ENCODE measurements around the gene DNAH8.
"Not testable (repeated sequence)": the region's sequence is repeated elsewhere in the genome, so short reads cannot be mapped to it uniquely, and the experiment has no call there.

The DNAH8 gene

DNA sequence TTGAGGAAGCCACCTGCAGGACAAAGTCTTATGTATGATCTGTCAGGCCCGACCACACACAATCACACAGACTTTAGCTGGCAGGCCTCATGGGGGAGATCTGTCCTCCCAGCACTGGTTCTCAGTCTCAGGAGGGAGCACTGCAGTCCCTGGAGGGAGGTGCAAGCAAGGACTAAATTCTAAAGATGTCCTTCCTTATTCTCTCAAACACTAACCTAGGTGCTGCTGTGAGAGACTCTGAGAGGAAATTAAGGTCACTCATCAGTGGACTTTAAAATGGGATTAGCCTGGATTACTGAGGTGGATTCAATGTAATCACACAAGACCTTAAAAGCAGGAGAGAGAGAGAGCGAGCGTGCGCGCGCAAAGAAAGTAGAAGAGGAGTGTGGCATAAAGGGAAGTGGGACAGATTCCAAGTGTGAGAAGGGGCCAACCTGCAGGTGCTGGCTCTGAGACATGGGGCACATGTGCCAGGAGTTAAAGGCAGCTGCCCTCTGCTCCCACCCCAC is 26.5 kb upstream of the DNAH8 start:
- Mint-ChIP-seq H3K27me3 (no peaks in the 10 kb centered on the region), H3K27ac (no peak overlapping the region), H3K4me1 (peaks cover 4% of the 10 kb centered on the region), H3K9me3 (no peaks in the 10 kb centered on the region), H3K4me3 (no peak overlapping the region), H3K36me3 (peaks cover 13% of the 10 kb centered on the region)
- DNase-seq = no peak
- CTCF ChIA-PET = no interaction called here

DNA sequence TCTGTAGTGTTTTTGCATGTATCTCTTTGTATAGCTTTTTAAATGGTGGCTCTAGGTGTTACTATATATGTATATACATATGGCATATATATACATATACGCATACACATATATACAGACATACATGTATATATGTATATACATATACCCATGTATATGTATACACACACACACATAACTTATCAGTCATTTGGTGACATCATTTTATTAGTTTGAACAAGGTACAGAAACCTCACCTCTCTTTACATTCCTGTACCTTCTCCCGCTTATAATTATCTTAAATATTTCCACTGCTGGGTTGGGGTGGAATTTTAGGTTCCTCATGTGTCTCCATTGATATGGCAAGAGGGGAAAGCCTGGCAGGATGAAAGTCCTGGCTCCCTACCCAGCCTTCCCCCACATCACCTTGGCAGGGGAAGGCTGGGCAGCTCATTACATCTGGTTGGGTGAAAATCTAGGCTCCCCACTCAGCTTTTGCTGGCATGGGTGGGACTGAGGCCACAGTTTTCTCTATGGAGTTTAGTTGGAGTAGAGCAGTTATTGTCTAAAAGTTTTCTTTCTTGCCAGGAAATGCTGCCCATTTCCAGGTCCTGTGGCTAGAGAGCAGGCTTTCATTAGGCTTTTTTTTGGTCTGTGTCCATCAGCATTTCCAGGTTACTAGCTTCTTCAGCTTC is 19.7 kb upstream of the DNAH8 start:
- CTCF ChIA-PET = no interaction called here
- H3K4me1 Mint-ChIP-seq = peaks cover 18% of the 10 kb centered on the region

DNA sequence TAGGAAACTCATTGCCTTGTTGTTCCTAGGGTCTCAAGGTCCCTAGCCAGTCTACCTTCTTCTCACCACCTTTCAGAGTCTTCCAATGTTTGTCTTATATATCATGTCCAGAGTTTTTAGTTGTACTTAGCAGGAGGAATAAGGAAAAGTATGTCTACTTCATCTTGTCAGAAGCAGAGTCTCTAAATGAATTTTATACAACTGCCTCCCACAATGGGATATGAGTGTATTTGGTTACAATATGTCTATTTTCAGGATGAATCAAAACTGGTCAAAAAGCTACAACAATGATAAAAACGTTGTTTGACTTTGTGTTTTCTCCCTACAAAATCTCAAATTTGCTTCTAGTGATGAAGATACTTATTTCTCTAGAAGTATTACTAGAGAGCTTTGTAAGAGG is 19.2 kb upstream of the DNAH8 start:
- H3K9me3 Mint-ChIP-seq = peaks cover 17% of the 10 kb centered on the region

More for the DNA sequence above, 19.7 kb upstream of the DNAH8 start:
- Mint-ChIP-seq H3K27ac (no peak overlapping the region), H3K9me3 (peaks cover 14% of the 10 kb centered on the region), H3K27me3 (no peaks in the 10 kb centered on the region), H3K36me3 (peaks cover 31% of the 10 kb centered on the region), H3K4me3 (no peak overlapping the region)
- DNase-seq = no peak

DNA sequence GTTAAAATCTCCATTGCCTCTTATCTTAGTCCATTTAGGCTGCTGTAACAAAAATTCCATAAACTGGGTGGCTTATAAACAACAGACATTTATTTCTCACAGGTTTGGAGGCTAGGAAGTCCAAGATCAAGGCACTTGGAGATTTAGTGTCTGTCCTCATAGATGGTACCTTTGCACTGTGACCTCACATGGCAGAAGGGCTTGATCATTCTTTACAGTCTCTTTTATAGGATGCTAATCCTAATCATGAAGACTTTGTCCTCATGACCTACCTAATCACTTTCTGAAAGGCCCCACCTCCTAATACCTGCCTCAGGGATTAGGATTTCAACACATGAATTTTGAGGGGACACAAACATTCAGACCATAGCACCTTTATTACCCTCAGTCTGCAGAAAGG is 18.8 kb upstream of the DNAH8 start:
- peaks cover 17% of the 10 kb centered on the region for H3K9me3 Mint-ChIP-seq
- peaks cover 24% of the 10 kb centered on the region for H3K4me1 Mint-ChIP-seq
- H3K36me3 Mint-ChIP-seq = peaks cover 36% of the 10 kb centered on the region
- no peaks in the 10 kb centered on the region for H3K27me3 Mint-ChIP-seq
- DNase-seq = no peak
- no peak overlapping the region for H3K4me3 Mint-ChIP-seq
- H3K27ac Mint-ChIP-seq = no peak overlapping the region
- CTCF ChIA-PET = no interaction called here

More for the DNA sequence above, 19.2 kb upstream of the DNAH8 start:
- peaks cover 35% of the 10 kb centered on the region for H3K36me3 Mint-ChIP-seq
- no peak overlapping the region for H3K27ac Mint-ChIP-seq
- H3K27me3 Mint-ChIP-seq = no peaks in the 10 kb centered on the region
- CTCF ChIA-PET = no interaction called here
- no peak overlapping the region for H3K4me3 Mint-ChIP-seq
- DNase-seq = no peak
- H3K4me1 Mint-ChIP-seq = peaks cover 20% of the 10 kb centered on the region

DNA sequence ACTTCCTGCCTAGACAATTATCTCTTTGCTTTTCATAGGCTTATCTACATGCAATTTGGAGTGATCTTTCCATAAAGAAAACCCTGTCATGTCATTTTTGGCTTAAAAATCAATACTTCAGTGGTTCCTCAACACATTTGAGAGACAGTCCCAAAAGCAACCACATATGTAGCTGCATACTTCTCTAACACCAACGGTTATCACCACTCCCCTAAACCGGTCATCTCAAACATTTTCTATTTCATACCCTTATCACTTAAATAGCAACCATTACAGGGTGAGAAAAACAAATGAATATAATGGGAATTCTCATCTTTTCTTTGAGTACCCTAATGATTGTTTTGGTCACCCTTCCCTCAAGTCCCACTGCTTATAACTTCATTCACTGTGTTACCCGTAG is 17.3 kb upstream of the DNAH8 start:
- peaks cover 17% of the 10 kb centered on the region for H3K9me3 Mint-ChIP-seq
- CTCF ChIA-PET = no interaction called here
- no peaks in the 10 kb centered on the region for H3K27me3 Mint-ChIP-seq
- H3K27ac Mint-ChIP-seq = no peak overlapping the region
- H3K4me1 Mint-ChIP-seq = peaks cover 35% of the 10 kb centered on the region
- no peak for DNase-seq
- H3K4me3 Mint-ChIP-seq = no peak overlapping the region
- peaks cover 44% of the 10 kb centered on the region for H3K36me3 Mint-ChIP-seq

DNA sequence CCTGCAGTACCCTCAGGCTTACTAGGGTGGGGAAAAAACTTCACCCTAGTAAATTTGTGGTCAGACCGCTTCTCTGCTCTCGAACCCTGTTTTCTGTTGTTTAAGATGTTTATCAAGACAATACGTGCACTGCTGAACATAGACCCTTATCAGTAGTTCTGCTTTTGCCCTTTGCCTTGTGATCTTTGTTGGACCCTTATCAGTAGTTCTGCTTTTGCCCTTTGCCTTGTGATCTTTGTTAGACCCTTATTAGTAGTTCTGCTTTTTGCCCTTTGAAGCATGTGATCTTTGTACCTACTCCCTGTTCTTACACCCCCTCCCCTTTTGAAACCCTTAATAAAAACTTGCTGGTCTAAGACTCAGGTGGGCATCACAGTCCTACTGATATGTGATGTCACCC is 15.4 kb upstream of the DNAH8 start:
- Mint-ChIP-seq H3K36me3 (peaks cover 41% of the 10 kb centered on the region), H3K9me3 (peaks cover 17% of the 10 kb centered on the region), H3K4me1 (peaks cover 41% of the 10 kb centered on the region)
- H3K27ac Mint-ChIP-seq, H3K4me3 Mint-ChIP-seq, DNase-seq, H3K27me3 Mint-ChIP-seq, CTCF ChIA-PET: not testable (repeated sequence)

DNA sequence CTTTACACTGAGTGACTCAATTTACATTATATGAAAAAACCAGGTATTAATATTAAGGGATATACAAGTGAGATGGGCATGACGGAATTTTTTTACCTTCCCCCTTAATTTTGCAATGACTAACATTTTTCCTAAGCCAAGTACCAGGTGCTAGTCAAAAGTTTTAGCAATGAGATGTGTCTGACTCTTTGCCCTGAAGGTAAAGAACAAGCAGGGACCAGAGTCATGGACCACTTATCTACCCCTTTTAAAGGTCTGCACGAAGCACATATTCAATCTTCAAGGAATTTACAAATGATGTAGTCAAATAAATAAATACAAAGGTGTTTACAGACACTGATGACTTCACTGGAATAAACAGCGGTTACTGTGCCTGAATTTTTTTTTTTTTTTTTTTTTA is 13.6 kb upstream of the DNAH8 start:
- H3K27ac Mint-ChIP-seq = no peak overlapping the region
- peak overlapping the region; percentile 22 for H3K4me3 Mint-ChIP-seq
- CTCF ChIA-PET = no interaction called here
- peaks cover 44% of the 10 kb centered on the region for H3K4me1 Mint-ChIP-seq
- peaks cover 38% of the 10 kb centered on the region for H3K36me3 Mint-ChIP-seq
- peaks cover 12% of the 10 kb centered on the region for H3K27me3 Mint-ChIP-seq
- no peak for DNase-seq
- H3K9me3 Mint-ChIP-seq = peaks cover 17% of the 10 kb centered on the region

DNA sequence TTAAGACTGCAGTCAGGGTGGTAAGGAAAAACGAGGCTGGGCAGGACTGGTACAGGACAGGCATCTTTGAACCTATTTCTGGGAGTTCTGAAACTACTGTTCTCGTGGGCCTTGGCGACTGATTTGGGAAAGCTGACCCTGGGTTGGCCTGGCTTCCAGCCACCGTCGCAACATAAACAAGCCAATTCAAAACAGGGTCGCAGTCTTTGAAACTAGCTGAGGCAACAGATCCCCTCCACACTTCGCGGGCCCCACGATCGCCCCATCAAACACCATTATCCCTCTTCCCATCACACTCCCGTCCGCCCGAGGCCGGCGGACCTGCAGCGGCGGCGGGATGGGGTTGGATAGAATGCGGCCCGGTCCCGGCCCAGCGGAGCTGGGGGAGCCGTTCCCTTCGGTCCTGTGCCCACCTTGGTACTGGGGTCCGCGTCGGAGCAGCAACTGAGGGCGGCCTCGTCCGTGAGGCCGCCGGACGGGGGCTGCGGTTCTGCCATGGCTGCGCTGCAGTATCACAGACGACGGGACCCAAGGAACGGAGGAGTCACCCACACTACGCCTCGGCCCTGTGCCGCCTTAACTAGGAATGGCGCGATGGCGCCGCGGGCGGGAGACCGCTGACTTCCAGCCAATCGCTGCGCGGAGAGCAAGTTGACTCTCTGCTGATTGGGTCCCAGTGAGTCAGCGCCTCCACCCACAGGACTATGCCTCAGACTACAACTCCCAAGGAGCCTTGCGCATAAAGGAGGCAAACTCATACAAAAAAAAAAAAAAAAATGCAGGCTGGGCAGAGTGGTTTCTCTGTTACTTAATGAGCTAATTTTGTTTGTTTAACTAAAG is 12.3 kb upstream of the DNAH8 start, which contains the start of gene GLO1:
GLO1 (minus strand) TSS at position 588 of the 840 bp plus-strand sequence; CDS start at position 497, 91 bp downstream.
- Mint-ChIP-seq H3K4me1 (peaks cover 41% of the 10 kb centered on the region), H3K9me3 (peaks cover 17% of the 10 kb centered on the region), H3K27ac (peak within 1 kb of the TSS; percentile 89), H3K36me3 (peaks cover 32% of the 10 kb centered on the region), H3K4me3 (peak within 1 kb of the TSS; percentile 81), H3K27me3 (peaks cover 24% of the 10 kb centered on the region)
- CTCF ChIA-PET = interaction anchor here (1.2 kb wide), 1 partner anchor 12 kb away, joined by 3 read pairs; no protein-coding TSS in a partner anchor
- DNase-seq = peak; percentile 97

DNA sequence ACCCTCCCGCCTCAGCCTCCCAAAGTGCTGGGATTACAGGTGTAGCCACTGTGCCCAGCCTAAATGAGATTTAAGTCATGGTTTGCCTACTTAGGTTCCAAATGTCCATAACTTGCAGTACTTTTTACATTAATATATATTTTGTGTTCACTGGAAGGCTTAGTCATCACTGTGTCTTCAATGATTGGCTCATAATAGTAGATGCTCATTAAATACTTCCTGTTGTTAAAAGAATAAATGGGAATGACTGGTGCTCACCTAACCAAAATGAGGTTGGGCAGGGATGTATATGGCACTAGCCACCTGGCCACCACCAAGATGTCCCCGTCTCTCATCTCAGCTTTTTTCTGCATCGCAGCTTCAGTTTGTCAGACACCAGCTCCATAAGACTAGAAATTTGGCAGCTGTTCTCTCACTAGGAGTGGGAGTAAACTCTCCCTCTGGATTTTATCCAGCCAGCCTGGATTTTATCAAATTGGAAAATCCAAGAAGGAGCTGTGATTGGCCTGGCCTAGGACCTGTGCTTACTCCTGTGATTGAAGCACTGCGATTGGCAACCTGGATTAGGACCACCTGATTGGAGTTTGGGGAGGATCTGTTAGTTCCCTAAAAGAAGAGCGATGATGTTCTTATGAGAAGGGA is 11.0 kb upstream of the DNAH8 start:
- CTCF ChIA-PET = interaction anchor here (1.2 kb wide), 1 partner anchor 10 kb away, joined by 3 read pairs; no protein-coding TSS in a partner anchor
- no peak for DNase-seq
- no peak overlapping the region for H3K4me3 Mint-ChIP-seq
- H3K27me3 Mint-ChIP-seq = peaks cover 25% of the 10 kb centered on the region
- H3K36me3 Mint-ChIP-seq = peaks cover 26% of the 10 kb centered on the region
- no peak overlapping the region for H3K27ac Mint-ChIP-seq
- H3K4me1 Mint-ChIP-seq = peaks cover 32% of the 10 kb centered on the region
- H3K9me3 Mint-ChIP-seq = peaks cover 12% of the 10 kb centered on the region

DNA sequence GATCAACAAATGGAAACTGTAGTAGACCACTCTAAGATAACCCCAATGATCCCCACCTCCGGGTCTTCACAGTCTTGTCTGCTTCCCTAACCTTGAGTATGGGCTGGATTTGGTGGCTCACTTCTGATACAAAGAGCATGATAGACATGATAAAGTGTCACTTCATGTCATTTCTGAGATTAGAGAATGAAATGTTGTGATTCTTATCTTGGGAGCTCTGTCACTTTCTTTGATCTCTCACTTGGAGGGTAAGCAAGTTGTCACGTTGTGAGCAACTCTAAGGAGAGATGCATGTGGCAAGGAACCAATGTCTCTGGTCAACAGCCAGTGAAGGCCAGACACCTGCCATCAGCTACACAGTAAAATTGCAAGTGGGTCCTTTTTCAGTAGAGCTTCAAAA is 9.2 kb upstream of the DNAH8 start:
- peaks cover 10% of the 10 kb centered on the region for H3K36me3 Mint-ChIP-seq
- no peaks in the 10 kb centered on the region for H3K9me3 Mint-ChIP-seq
- no peak for DNase-seq
- H3K27ac Mint-ChIP-seq = no peak overlapping the region
- H3K4me1 Mint-ChIP-seq = peaks cover 25% of the 10 kb centered on the region
- CTCF ChIA-PET = interaction anchor here (0.5 to 1.0 kb wide), 2 partner anchors 14 to 28 kb away, joined by 3 read pairs; no protein-coding TSS in a partner anchor
- peaks cover 29% of the 10 kb centered on the region for H3K27me3 Mint-ChIP-seq
- H3K4me3 Mint-ChIP-seq = no peak overlapping the region

DNA sequence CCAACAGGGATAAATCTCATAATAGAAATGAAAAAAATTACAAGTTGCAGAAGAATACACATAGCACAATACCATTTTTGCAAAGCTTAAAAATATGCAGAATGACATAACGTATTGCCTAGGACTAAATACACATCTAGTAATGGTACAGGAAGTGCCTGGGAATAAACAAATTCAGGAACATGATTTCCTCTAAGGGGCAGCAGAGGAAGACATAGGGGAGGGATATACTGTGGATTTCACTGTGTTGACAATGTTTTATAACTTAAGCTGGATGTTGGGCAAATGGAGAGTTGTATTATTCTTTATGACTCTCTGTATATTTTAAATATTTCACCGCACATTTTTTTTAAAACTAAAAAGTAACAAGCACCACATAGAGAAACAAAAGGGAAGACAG is 6.6 kb upstream of the DNAH8 start:
- H3K9me3 Mint-ChIP-seq = no peaks in the 10 kb centered on the region
- H3K27me3 Mint-ChIP-seq = peaks cover 29% of the 10 kb centered on the region
- CTCF ChIA-PET = no interaction called here
- no peak overlapping the region for H3K4me3 Mint-ChIP-seq
- DNase-seq = no peak
- peaks cover 14% of the 10 kb centered on the region for H3K4me1 Mint-ChIP-seq
- no peak overlapping the region for H3K27ac Mint-ChIP-seq
- no peaks in the 10 kb centered on the region for H3K36me3 Mint-ChIP-seq

DNA sequence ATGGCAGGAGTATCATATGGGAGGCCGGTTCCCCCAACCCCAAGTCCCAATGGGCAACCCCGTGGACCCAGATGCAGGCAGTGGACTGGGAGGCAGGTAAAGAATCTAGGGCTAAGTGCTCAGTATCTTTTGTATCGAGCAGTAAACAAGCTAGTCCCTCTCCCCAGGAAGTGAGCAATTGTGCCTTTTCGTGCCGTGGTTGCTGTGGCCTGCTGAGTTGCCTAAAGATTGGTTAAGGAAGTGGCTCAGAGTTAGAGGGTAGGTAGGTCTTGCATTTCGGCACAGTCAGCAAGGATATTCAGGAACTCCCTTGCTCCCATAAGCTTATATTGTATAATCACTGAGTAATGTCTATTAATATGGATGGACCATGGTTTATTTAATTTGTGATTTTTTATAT is 1.3 kb upstream of the DNAH8 start:
- H3K27me3 Mint-ChIP-seq = peaks cover 31% of the 10 kb centered on the region
- H3K9me3 Mint-ChIP-seq = no peaks in the 10 kb centered on the region
- H3K4me3 Mint-ChIP-seq = no peak overlapping the region
- H3K4me1 Mint-ChIP-seq = peaks cover 25% of the 10 kb centered on the region
- CTCF ChIA-PET = interaction anchor here (0.6 to 1.1 kb wide), 4 partner anchors 12 to 230 kb away, joined by 3 read pairs; no protein-coding TSS in a partner anchor
- DNase-seq = peak; percentile 79
- H3K27ac Mint-ChIP-seq = peak overlapping the region; percentile 92
- peaks cover 3% of the 10 kb centered on the region for H3K36me3 Mint-ChIP-seq

DNA sequence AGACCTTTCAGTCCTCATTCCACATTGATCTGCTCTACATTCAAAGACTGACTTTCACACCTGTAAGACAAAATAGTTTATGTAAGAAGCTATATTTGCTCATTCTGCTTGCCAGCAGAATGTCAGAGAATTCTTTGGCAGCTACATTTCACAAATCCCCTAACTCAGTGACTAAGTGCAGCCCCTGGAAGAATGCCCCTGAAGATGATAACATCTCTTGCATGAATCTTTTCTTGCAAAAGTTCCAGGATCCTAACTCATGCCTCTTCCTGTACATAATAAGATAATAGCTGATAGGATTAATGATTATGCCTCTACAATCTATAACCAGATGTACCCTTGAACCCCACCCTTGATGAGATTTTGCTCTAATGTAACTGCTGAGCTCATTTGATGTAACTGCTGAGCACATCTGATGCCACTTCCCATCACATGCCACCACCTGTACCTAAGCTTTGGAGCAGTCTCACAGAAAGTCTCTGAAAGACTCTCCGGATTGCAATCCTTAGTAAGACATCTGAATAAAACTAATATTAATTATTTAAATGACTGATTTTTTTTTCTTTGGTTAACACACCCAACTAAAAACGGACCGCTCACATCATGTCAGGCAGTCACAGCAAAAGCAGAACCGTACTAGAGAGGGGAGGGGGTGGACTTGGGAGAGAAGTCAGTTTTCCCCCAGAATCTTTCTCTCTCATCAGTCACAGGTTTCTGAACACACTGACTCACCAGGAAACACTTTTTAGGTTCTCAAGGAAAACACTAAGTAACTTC is 684 bp upstream of the DNAH8 start:
- Mint-ChIP-seq H3K4me1 (peaks cover 25% of the 10 kb centered on the region), H3K9me3 (no peaks in the 10 kb centered on the region), H3K36me3 (peaks cover 3% of the 10 kb centered on the region), H3K4me3 (no peak overlapping the region), H3K27me3 (peaks cover 35% of the 10 kb centered on the region), H3K27ac (peak overlapping the region; percentile 92)
- CTCF ChIA-PET = interaction anchor here (0.5 to 1.1 kb wide), 6 partner anchors 11 to 1161 kb away, joined by 3 read pairs; no protein-coding TSS in a partner anchor
- DNase-seq = no peak

Data from activated naive CD4-positive, alpha-beta T cell treated with anti-CD3 and anti-CD28 coated beads, Interleukin-2, amount 10 ng/mL, durations not matched to agents 7 days and 5 days (primary cell).